ENCODE results near the gene TBX21.

- TF ChIP-seq CTCF (IDR thresholded peaks at IDR 0.05) (no peak), POLR2A (IDR thresholded peaks at IDR 0.05) (no peak)
These were observed 45.7 kb upstream of the TBX21 start for GRCh38 chr17:47687328-47687690.
